NCI-H524 treated with DMSO at 0.1 percent for 48 hours (cell line): ENCODE data around the gene ZRSR2.
A peak's percentile ranks its signal among the peaks of the same experiment; 100 is the strongest.

Experiments
- DNase-seq: peaks from one replicate; lab custom pipeline; 2025; lab: John Stamatoyannopoulos, UW

ZRSR2 gene

DNA sequence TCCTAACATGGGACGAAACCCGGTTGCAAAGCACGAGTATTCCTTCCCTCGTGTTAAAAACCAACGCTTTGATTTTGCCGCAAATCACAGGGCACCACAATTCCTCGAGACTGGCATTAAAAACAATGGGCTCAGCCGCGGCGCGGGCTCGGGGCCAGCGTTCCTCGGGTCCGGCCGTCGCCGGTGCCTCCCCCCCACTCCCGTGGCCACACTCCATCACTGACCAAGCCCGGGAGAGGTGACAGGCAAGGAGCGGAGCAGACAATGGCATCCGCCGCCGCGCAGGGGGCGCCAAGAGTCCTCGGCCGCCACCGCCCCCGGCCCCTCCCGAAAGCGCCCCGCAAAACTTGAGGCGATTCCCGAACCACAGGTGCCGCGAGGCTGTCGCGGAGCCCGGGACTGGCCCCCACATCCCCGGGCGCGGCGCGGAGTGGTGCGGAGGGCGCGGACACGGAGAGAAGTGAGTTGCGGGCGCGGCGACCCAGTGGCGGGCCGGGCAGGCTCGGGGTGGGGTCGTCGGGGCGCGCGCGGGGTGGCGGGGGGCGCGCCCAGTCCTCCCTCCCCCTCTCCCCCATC is 63.9 kb downstream of the ZRSR2 start:
- peak; percentile 6 for DNase-seq

DNA sequence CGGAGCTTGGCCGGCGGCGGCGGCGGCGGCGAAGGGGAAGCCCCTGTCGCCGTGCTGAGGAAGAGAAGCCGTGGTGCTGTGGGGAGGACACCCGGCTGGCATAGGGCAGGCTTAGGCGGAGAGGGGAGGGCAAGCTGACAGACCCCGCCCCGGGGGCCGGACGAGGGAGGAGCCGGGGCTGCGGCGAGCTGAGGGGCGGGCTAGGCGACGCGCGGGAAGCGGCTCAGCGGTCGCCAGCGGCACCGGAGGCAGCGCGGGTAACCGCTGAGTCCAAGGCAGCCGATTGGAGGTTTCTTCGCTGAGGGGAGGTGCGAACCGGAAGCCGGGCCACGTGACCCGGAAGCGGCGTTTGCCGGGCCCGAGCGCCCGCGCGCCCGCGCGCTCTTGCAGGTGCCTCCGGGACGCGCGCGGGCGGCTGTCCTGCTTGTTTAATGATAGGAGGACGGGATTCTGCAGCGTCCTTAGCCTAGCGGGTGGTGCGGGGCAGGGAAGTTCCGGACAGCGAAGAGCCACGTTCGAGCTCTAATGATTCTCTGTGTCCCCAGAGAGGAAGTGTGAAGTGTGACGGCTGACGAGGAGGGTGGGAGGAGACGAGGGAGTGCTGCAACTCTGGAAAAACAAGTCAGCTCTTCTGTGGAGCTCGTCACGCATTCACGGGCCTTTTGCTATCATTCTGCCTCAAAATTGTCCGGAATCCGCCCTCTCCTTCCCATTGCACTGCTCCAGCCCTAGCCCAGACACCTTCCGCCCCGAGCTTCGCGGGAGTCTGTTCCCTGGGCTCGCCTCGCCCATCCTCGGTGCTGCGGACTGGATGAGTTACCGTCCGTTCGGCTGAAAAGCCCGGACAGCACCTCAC is 64.7 kb downstream of the ZRSR2 start, which contains the start of gene AP1S2:
Gene AP1S2, minus strand, starts transcription at position 102 of the 856 bp plus-strand sequence. CDS start 2,289 bp downstream, outside the sequence.
- DNase-seq: peak; percentile 77

DNA sequence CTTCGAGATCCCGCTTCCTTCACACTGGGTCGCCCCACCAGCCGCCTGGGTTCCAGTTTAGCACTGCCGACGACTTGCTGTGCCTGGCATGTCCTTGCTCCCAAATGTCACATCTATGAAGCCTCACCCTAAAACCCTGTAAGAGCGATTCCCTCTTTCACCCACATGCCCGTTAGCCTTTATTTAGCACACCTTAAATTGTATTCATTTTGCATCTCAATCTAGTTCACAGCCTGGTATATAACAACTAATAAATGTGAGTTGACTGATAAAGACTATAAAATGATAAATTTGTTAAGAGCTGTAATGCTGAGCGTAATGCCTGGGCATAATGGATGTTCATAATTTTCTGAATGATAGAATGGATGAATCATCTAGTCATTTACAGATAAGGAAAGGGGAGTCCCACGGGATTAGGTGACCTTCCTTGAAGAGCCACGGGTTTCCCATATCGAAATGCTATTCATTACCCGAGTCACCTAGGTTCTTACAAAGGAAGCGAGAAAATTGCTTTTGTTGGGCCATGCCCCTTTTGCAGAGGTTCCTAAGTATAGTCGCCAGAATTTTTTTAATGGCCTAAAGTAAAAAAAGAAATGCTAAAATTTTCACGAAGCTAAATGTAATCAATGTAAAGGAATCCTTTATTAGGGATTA is 65.4 kb downstream of the ZRSR2 start:
- DNase-seq: peak; percentile 7

DNA sequence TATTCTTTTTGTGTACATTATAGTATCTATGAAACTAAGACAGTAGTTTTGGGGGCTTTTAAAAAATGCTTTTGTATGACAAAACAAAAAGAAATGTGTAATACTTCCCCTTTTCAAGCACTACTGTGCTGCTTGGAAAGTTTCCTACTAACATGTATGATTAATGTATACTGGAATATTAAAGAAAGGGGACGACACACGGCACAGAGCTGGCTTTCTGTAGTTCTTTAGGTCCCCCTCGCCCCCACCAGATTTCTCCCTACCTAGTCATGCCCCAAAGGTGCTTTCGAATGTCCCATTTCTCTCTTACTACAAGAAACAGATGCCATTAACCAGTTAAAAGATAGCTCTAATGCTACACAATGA is 65.9 kb downstream of the ZRSR2 start:
- DNase-seq: peak; percentile 45

DNA sequence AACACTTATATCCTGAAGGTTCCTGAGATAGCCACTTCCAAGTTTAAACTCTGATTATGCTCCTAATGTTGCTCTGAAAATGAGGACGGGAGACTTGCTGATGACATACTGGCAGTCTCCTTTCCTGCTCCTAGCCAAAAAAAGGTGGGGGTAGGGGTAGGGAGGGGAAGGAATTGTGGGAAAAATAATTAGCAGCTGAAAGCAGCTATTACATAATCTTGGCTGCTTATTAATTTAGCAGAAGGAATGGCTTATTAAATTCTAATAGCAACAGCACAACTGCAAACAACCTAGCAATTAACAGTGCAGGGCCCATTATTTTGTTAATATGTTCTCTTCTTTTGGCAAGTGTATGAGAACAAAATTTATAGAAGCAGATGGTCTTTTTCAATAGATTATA is 66.4 kb downstream of the ZRSR2 start:
- peak; percentile 45 for DNase-seq

DNA sequence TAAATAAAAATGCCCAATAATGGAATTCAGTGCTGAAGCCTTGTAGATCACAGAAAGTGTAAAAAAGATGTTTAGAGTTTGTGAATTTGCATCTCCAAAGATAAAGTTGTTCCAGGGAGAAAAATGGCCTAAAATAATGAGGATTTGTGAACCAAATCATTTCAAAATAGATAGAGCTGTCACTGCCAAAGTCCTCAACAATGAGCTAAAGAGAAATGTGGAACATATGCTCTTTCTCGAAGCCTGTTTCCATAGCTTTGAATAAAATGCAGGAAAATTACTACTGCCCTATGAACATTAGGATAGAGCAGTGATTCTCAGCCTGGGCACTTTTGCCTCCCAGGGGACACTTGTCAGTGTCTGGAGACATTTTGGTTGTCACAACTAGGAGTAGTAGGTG is 67.8 kb downstream of the ZRSR2 start:
- DNase-seq: no peak

DNA sequence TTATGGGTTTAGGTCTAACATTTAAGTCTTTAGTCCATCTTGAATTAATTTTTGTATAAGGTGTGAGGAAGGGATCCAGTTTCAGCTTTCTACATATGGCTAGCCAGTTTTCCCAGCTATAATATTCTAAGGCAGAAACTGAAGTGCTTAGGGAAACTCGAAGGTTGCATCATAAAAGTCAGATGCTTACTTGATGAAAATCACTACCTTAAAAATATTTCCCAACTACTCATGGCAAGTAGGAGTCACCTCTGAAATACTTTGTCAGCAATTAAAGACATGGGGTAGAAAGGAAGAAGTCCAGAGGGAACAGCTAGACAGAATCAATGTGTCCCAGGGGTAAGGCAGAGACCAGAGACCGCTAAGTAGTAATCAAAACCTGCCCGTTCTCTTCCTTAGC is 70.6 kb downstream of the ZRSR2 start:
- no peak for DNase-seq

DNA sequence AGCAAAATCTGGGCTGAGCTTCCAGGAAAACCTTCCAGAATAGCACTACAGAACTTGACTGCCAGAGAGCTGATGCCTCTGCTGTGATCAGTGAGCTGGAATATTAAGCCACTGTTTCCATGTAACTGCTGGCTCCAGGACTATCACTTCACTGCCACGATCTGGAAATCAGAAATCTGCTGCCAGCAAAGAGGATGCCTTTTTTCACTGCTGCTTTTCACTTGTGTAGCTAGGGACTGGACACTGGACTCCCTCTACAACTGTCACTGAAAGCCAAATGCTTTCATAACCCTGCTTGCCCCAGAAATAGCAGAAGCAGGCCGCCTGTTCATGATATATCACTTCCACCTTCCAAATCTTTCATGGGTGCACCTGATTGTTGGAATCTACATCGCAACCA is 73.7 kb downstream of the ZRSR2 start:
- no peak for DNase-seq

DNA sequence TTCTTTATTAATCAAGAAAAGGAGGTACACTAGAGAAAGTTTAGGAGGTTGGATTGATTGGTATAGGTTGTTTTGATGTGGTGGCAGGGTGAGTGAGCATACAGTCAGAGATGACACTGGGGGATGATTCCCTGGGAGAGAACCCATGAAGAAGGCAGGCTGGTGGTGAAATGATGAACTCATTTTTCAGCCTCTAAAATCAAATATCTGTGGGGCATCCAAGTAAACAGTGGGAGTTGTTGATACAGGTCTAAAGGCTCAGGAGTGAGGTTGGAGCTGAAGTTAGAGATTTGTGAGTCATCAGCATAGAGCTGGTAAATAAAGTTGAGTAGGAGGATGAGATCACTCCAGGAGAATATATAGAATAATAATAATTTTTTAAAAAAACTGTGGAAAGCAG is 74.3 kb downstream of the ZRSR2 start:
- no peak for DNase-seq

DNA sequence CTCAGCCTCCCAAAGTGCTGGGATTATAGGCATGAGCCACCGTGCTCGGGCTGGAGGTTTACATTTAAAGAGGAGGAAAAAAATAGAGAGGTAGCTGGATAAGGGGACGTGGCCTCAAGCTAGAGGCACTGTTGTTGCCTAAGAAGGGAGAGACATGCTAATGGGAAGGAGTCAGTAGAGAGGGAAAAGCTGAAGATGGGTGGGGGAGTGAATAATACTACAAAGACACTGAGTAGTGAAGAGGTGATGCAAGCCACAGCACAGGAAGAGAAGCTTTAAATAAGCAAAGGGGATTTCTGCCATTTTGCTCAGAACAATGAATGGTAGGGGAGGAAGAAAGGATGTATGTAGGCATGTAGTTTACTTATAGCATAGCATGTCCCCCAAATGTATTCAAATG is 75.9 kb downstream of the ZRSR2 start:
- no peak for DNase-seq

DNA sequence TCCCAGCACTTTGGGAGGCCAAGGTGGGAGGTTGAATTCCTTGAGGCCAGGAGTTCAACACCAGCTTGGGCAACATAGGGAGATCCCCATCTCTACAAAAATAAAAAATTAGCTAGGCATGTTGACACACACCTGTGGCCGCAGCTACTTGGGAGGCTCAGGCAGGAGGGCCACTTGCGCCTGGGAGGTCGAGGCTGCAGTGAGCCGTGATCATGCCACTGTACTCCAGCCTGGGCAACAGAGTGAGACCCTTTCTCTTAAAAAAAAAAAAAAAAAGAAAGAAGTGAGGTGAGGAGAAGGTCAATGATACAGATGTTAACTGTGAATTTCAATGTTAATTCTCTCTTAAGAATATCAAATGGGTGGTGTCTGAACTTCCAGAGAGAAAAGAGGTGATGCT is 79.4 kb downstream of the ZRSR2 start:
- no peak for DNase-seq

DNA sequence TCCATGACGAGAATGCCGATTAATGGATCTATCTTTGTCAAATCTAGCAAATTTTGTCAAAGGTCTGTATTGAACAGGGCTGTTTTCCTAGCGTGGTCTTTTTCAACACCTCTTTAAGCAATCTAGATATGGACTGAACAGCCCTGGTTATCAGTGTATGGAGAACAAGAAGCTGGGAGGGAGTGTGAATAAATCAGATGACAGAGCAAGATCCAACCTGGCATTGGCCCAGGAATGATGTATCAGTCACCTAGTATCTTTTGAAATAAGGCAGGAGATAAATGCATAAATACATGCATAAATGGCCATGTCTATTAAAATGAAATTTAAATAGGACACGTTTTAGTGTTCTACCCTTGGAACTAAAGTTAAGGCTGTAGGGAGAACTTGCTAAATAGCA is 80.0 kb downstream of the ZRSR2 start:
- no peak for DNase-seq
